ENCODE results near the gene MBD4. TPM values are rescaled to one million over a fixed set of nuclear protein-coding genes. Genes with fewer than 3 reads are reported as not detected.

MBD4 gene
- total RNA-seq, 4 donors from 2014 or later = 22.9 to 35.2 (median 28.6) TPM

GRCh38 chr3:129462361-129462968, 22.7 kb upstream of the MBD4 start:
- no peak for DNase-seq
- H3K27ac ChIP-seq = no peak overlapping the region
- no peak overlapping the region for H3K4me3 ChIP-seq (replicated peaks in 1 of 3)
- intact Hi-C loops (cut with DNase I) = no loop called here
- TF ChIP-seq POLR2A (IDR thresholded peaks at IDR 0.05) (no peak), CTCF (IDR thresholded peaks at IDR 0.05) (no peak)
- H3K27me3 ChIP-seq = no peaks in the 10 kb centered on the region
- no peaks in the 10 kb centered on the region for H3K9me3 ChIP-seq
- no peaks in the 10 kb centered on the region for H3K4me1 ChIP-seq
- WGBS, 2 donors = 92 to 96% methylated on average over 3 of the region's 3 CpGs
- peaks cover 4 to 7% of the 10 kb centered on the region in 2 donors for H3K36me3 ChIP-seq

GRCh38 chr3:129461461-129462146, 21.9 kb upstream of the MBD4 start:
- Histone ChIP-seq H3K27me3 (no peaks in the 10 kb centered on the region), H3K36me3 (peaks cover 4 to 10% of the 10 kb centered on the region in 2 donors), H3K4me3 (replicated peaks in 1 of 3) (no peak overlapping the region), H3K27ac (no peak overlapping the region), H3K9me3 (no peaks in the 10 kb centered on the region), H3K4me1 (no peaks in the 10 kb centered on the region)
- no peak for TF ChIP-seq CTCF (IDR thresholded peaks at IDR 0.05)
- no peak for TF ChIP-seq POLR2A (IDR thresholded peaks at IDR 0.05)
- DNase-seq = no peak
- WGBS, 2 donors = 91 to 96% methylated on average over 6 of the region's 6 CpGs
- intact Hi-C loops (cut with DNase I) = no loop called here

GRCh38 chr3:129461022-129461421, 21.3 kb upstream of the MBD4 start:
- Histone ChIP-seq H3K36me3 (peaks cover 4 to 12% of the 10 kb centered on the region in 2 donors), H3K27ac (no peak overlapping the region), H3K4me3 (replicated peaks in 1 of 3) (no peak overlapping the region), H3K9me3 (no peaks in the 10 kb centered on the region), H3K4me1 (no peaks in the 10 kb centered on the region), H3K27me3 (no peaks in the 10 kb centered on the region)
- WGBS, 2 donors = 94 to 98% methylated on average over 1 of the region's 1 CpG
- TF ChIP-seq POLR2A (IDR thresholded peaks at IDR 0.05) = no peak
- DNase-seq = no peak
- intact Hi-C loops (cut with DNase I) = no loop called here

- WGBS, 2 donors = 94 to 97% methylated on average over 2 of the region's 2 CpGs
- no peak for DNase-seq
- no peaks in the 10 kb centered on the region for H3K4me1 ChIP-seq
- H3K27me3 ChIP-seq = no peaks in the 10 kb centered on the region
- intact Hi-C loops (cut with DNase I) = no loop called here
- no peaks in the 10 kb centered on the region for H3K9me3 ChIP-seq
- TF ChIP-seq CTCF (IDR thresholded peaks at IDR 0.05) (no peak), POLR2A (IDR thresholded peaks at IDR 0.05) (no peak)
- H3K36me3 ChIP-seq = peaks cover 4 to 14% of the 10 kb centered on the region in 2 donors
- no peak overlapping the region for H3K4me3 ChIP-seq (replicated peaks in 1 of 3)
- H3K27ac ChIP-seq = no peak overlapping the region
Measured at GRCh38 chr3:129460572-129460971, 20.8 kb upstream of the MBD4 start.

GRCh38 chr3:129460155-129460554, 20.4 kb upstream of the MBD4 start:
- H3K27me3 ChIP-seq = no peaks in the 10 kb centered on the region
- intact Hi-C loops (cut with DNase I) = no loop called here
- 98% methylated on average over 3 of the region's 3 CpGs for WGBS, 2 donors

More at GRCh38 chr3:129460155-129460554, 20.4 kb upstream of the MBD4 start:
- H3K4me3 ChIP-seq (replicated peaks in 1 of 3) = no peak overlapping the region
- no peak for TF ChIP-seq POLR2A (IDR thresholded peaks at IDR 0.05)
- no peak for TF ChIP-seq CTCF (IDR thresholded peaks at IDR 0.05)
- no peak overlapping the region for H3K27ac ChIP-seq
- no peaks in the 10 kb centered on the region for H3K9me3 ChIP-seq
- H3K36me3 ChIP-seq = peaks cover 4 to 14% of the 10 kb centered on the region in 2 donors
- H3K4me1 ChIP-seq = no peaks in the 10 kb centered on the region
- DNase-seq = no peak

Measured in thyroid gland (tissue), 4 donors.